ELF-1 (cell line): ENCODE data around the gene ITLN2.
A peak's percentile ranks its signal among the peaks of the same experiment; 100 is the strongest.
"Not testable (repeated sequence)": the region's sequence is repeated elsewhere in the genome, so short reads cannot be mapped to it uniquely, and the experiment has no call there.

ENCODE experiments used
- DNase-seq: peaks from one replicate; pipeline ENCODE4 v3.0.0-alpha.2; 2016; ENCODE audit warnings: low read depth, low spot score

ITLN2 gene

GRCh38 chr1:160954158-160955104 is at the start of gene ITLN2:
TSS of gene ITLN2 (minus strand) at chr1:160954809. CDS start at chr1:160954741, 68 bp downstream.
- DNase-seq, result peak; percentile 79

- DNase-seq, result no peak
These were observed 46.9 kb upstream of the ITLN2 start for GRCh38 chr1:161001525-161001924.

GRCh38 chr1:161000736-161001480 is 46.3 kb upstream of the ITLN2 start:
- DNase-seq, result no peak

GRCh38 chr1:160999376-160999775 is 44.8 kb upstream of the ITLN2 start:
- DNase-seq, result no peak

- peak; percentile 76 for DNase-seq
These were observed 42.9 kb upstream of the ITLN2 start for GRCh38 chr1:160997323-160998038.

GRCh38 chr1:160996178-160996577 is 41.6 kb upstream of the ITLN2 start:
- no peak for DNase-seq

- DNase-seq, result no peak
These were observed 39.1 kb upstream of the ITLN2 start for GRCh38 chr1:160993544-160994193.

- DNase-seq, result not testable (repeated sequence)
These were observed 37.4 kb upstream of the ITLN2 start for GRCh38 chr1:160992036-160992435.

- peak; percentile 51 for DNase-seq
These were observed 32.9 kb upstream of the ITLN2 start for GRCh38 chr1:160987359-160988050.

GRCh38 chr1:160985723-160986122 is 31.1 kb upstream of the ITLN2 start:
- no peak for DNase-seq

GRCh38 chr1:160981584-160982411 is 27.2 kb upstream of the ITLN2 start:
- peak; percentile 85 for DNase-seq

- DNase-seq, result no peak
These were observed 24.7 kb upstream of the ITLN2 start for GRCh38 chr1:160979286-160979685.

- DNase-seq, result no peak
These were observed 23.9 kb upstream of the ITLN2 start for GRCh38 chr1:160978510-160978927.

GRCh38 chr1:160975026-160975425 is 20.4 kb upstream of the ITLN2 start:
- no peak for DNase-seq

- no peak for DNase-seq
These were observed 18.9 kb upstream of the ITLN2 start for GRCh38 chr1:160973491-160973890.

GRCh38 chr1:160972939-160973338 is 18.3 kb upstream of the ITLN2 start:
- no peak for DNase-seq

GRCh38 chr1:160971618-160972056 is 17.0 kb upstream of the ITLN2 start:
- peak; percentile 87 for DNase-seq

- DNase-seq, result no peak
These were observed 8.9 kb upstream of the ITLN2 start for GRCh38 chr1:160963521-160963920.

- DNase-seq, result no peak
These were observed 6.8 kb upstream of the ITLN2 start for GRCh38 chr1:160961419-160961818.

GRCh38 chr1:160956966-160957365 is 2.4 kb upstream of the ITLN2 start:
- DNase-seq, result no peak
